ENCODE measurements around the gene FMC1. TPM values are rescaled to one million over a fixed set of nuclear protein-coding genes. Genes with fewer than 3 reads are reported as not detected.

The FMC1 gene
- polyA plus RNA-seq, 4 donors = 22.5 to 36.2 (median 27.0) TPM

DNA sequence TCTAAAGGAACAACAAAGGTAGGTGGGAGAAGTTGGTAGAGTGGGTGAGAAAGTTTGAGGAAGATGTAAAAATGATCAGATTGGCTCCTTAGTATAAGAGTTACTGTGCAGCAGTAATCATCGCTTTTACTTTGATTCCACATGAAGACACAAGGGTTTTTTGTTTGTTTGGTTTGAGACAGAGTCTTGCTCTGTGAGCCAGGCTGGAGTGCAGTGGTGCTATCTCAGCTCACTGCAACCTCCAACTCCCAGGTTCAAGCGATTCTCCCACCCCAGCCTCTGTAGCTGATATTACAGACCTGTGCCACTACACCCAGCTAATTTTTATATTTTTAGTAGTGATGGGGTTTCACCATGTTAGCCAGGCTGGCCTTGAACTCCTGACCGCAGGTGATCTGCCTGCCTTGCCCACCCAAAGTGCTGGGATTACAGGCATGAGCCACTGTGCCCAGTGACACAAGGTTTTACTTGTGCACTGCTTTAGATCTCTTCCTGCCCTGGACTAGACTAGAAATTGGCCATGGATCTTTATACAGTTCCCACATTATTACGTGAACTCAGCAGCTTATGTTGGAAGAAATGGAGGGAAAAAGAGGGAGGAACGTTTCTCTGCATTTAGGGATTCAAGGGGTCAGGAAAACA is 29.3 kb downstream of the FMC1 start:
- DNase-seq (ENCODE audit: low read depth in 4 of 4, low spot score in 2 of 4) = no peak

DNA sequence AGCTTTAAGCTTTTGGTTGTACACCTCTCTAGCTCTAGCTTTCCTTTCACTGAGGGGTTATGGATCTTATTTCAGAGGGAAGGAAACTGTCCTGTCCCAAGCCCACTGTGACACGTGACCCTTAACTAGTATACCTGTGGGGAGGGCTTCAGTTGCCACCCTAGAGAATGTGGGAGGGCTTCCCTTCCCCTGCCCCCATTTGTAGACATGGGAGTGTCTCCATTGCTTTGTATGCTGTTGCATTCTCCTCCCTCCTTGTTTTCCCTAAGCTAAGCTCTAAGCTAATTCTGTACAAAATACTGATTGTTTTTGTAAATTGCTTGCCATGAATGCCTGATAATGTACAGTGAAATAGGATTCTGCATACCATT is 29.8 kb downstream of the FMC1 start:
- DNase-seq (ENCODE audit: low read depth in 4 of 4, low spot score in 2 of 4) = no peak

DNA sequence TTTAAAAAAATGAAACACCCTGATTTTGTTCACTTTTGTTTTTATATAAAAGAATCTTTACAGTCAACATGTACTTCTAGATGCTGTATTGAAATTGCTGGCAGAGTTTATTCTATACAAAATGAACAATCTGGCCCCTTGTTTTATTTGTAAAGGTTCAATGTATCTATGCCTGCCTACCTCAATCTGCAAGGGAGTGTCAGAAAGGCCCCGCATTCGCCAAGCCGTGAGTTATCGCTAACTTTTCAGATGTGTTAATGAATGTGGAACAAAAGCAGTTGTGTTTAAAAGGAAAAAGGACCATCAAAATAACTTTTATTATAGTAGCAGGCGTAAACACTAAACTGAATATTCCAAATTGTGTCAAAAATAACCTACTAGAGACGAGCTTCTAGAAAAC is 33.1 kb downstream of the FMC1 start:
- no peak for DNase-seq (ENCODE audit: low read depth in 4 of 4, low spot score in 2 of 4)

DNA sequence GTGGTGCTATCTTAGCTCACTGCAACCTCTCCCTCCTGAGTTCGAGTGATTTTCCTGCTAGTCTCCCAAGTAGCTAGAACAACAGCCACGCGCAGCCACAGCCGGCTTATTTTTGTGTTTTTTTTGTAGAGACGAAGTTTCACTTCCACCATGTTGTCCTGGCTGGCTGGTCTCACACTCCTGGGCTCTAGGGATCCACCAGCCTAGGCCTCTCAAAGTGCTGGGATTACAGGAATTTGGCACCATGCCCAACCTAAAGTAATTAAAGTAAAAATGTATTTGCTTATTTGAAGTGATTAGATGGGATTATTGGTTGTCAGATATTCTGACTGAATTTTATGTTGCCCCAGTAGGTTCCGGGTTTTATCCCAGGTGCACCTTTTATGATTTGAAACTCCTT is 41.3 kb downstream of the FMC1 start:
- DNase-seq (ENCODE audit: low read depth in 4 of 4, low spot score in 2 of 4) = no peak

DNA sequence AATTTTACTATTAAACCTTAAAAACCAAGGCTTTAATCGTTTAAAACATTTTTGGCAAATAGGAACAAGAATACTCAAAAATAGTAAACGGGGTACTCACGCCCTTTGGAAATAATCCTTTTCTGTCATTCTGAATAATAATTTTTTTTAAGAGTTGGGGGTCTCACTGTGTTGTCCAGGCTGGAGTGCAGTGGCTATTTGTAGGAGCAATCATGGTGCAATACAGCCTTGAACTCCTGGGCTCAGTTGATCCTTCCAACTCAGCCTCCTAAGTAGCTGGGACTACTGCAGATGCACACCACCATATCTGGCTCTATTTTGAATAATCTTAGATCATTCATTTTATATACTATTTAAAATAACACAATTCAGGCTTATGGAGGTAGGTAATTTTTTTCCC is 43.5 kb downstream of the FMC1 start:
- DNase-seq (ENCODE audit: low read depth in 4 of 4, low spot score in 2 of 4) = no peak

DNA sequence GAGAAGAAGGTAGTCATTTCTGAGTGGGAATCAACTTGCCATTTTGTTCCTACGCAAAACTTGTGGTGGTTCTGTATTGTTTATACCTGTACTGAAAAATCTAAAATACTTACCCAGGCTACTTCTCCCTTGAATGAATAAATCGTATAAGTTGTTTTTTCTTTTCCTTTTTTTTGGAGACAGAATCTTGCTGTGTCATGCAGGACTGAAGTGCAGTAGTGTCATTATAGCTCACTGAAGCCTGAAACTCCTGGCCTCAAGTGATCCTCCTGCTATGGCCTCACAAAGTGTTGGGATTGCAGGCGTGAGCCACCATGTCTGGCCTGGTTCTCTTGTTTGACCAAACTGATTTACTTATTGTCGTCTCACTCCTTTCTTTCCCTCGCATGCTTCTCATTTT is 46.5 kb downstream of the FMC1 start:
- no peak for DNase-seq (ENCODE audit: low read depth in 4 of 4, low spot score in 2 of 4)

DNA sequence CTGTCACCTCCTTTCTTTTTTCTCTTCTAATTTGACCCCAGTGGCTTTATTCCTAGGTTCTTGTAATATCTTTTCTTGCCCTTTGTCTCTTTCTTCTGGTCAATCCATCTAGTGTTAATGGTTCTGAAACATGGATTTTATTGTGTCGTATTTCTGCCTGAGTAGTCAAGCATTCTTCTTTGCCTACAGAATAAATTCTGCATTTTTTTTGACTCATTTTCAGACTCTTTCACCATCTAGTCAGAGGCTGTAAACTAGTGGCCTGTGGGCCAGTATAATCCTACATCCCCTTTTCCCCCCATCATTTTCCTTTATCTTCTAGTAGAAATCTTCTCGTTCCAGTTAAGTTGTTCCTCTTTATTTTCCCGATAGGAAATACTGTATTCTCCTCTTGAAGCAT is 48.0 kb downstream of the FMC1 start:
- no peak for DNase-seq (ENCODE audit: low read depth in 4 of 4, low spot score in 2 of 4)

DNA sequence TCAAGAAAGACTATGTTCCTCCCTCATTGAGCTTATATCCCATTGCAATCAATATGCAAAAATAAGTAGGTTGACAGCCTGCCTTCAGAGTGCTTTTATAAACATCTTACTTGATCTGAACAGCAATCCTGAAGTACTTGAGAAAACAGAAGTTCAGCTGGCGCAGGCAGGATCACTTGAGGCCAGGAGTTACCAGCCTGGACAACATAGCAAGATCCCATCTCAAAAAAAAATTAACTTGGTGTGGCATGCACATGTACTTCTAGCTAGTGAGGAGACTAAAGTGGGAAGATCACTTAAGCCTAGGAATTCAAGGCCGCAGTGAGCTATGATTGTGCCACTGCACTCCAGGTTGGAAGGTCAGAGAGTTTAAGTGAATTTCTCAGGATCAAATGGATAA is 48.6 kb downstream of the FMC1 start:
- DNase-seq (ENCODE audit: low read depth in 4 of 4, low spot score in 2 of 4) = no peak

DNA sequence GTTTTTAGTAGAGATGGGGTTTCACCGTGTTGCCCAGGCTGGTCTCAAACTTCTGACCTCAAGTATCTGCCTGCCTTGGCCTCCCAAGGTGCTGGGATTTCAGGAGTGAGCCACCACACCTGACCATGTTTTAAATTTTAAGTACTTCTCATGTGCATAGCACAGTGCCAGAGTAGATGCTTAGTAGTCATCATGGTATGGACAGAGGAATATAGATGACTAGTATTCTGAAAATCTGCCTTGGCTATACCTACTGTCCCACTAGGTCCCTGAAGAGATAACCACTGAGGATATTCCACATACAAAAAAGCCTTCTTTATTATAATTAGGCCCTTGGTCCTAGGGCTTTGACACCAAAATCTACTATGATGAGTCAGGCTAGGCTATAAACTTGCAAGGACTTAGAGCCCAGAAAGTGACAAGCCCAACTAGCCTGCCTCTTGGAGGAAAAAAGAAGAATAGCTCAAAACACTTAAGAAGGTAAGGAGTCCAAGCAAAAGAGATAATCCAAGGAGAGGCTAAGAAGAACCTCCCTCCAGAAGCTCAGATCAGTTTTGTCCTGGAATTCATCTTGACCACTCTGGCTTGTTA is 52.6 kb downstream of the FMC1 start:
- DNase-seq (ENCODE audit: low read depth in 4 of 4, low spot score in 2 of 4) = no peak

DNA sequence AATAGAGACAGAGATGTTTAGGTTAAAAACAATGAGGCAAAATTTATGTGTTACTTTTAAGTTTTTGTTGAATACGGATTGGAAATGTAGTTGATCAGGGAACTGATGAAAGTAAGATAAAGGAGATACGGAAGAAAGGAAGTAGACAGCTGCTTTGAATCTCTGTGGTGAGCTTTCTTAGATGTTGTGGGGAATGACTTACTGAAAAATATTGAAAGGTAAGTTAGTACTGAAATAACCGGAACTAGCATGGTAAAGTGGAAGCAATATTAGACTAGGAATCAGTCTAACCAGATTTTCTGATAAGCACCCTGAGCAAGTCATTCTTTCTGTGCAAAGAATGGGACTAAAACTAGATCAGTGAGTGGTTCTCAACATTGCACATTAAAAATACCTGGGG is 53.4 kb downstream of the FMC1 start:
- no peak for DNase-seq (ENCODE audit: low read depth in 4 of 4, low spot score in 2 of 4)

Other genes starting within 250 kb of the FMC1 start
- gene ZC3HAV1, start 231.6 kb upstream of the FMC1 start, polyA plus RNA-seq (ENCODE audit: insufficient read length in 4 of 4) = 10 to 100 TPM; 15.7 to 22.3 (median 18.8) TPM
- gene UBN2, start 110.1 kb upstream of the FMC1 start, polyA plus RNA-seq (ENCODE audit: insufficient read length in 4 of 4) = 10 to 100 TPM in 2 of 4 donors, 1 to 10 TPM in 2; 9.4 to 26.3 (median 16.9) TPM
- 100 to 1,000 TPM; 105 to 190 (median 134) TPM for gene LUC7L2, start 18.6 kb downstream of the FMC1 start, polyA plus RNA-seq (ENCODE audit: insufficient read length in 4 of 4)
- 1 to 10 TPM in 3 of 4 donors, under 1 TPM in 1; 0.88 to 1.6 (median 1.2) TPM for gene KLRG2, start 142.3 kb downstream of the FMC1 start, polyA plus RNA-seq (ENCODE audit: insufficient read length in 4 of 4)
- 1 to 10 TPM in 3 of 4 donors, under 1 TPM in 1; 0.61 to 1.5 (median 1.2) TPM for gene CLEC2L, start 182.3 kb downstream of the FMC1 start, polyA plus RNA-seq (ENCODE audit: insufficient read length in 4 of 4)

All from left renal cortex interstitium (tissue), 4 donors.